GM12878 (cell line): ENCODE measurements around the gene KRT79. TPM values are rescaled to one million over a fixed set of nuclear protein-coding genes. Genes with fewer than 3 reads are reported as not detected.

ENCODE experiments used
- ATAC-seq: fragments of 200-7000 bp; cut with Tn5 transposase; 3 replicates; pipeline ENCODE4 v1.9.1; 2020; ENCODE audit warnings: mild to moderate bottlenecking, moderate library complexity
- BruUV-seq: library from RNA; stranded (reverse); fragments of 400-500 nt; replicated peaks from 2 replicates; lab custom pipeline; 2021; lab: Mats Ljungman, UMichigan
- CTCF ChIA-PET: fragments of 300-600 bp; sonication (Branson Sonifier 250); formaldehyde crosslinking; extraction: SDS; loops from one replicate; lab custom pipeline; 2021; ENCODE audit warnings: inconsistent platforms; lab: Yijun Ruan, JAX
- POLR2A ChIA-PET: fragments of 350-600 bp; formaldehyde crosslinking; extraction: SDS; loops from one replicate; lab custom pipeline; 2021; ENCODE audit warnings: inconsistent platforms; lab: Charles Lee
- RAD21 ChIA-PET: fragments of 300-600 bp; sonication (Branson Sonifier 250); formaldehyde crosslinking; loops from one replicate; lab custom pipeline; 2023; ENCODE audit warnings: antibody characterized with exemption; ENCODE audit not compliant: unreplicated experiment; lab: Charles Lee
- SMC1A ChIA-PET: fragments of 300-600 bp; sonication (Branson Sonifier 250); formaldehyde crosslinking; loops from one replicate; lab custom pipeline; 2023; ENCODE audit not compliant: unreplicated experiment, uncharacterized antibody; lab: Charles Lee
- DNase-seq: peaks from one replicate; pipeline ENCODE4 v3.0.0-alpha.2; 2011; ENCODE audit warnings: low read depth, low spot score
- FAIRE-seq: peaks from 3 replicates; lab custom pipeline; 2011; peaks lifted over from hg19 to GRCh38; lab: Jason Lieb, UNC
- H2AFZ ChIP-seq: 2 replicates; pipeline ENCODE4 v1.6.0; 2011; ENCODE audit warnings: low read depth, low read length, control low read depth; ENCODE audit not compliant: control insufficient read depth
- H3K27ac ChIP-seq: 2 replicates; pipeline ENCODE4 v1.5.1; 2011; ENCODE audit warnings: control low read depth; ENCODE audit not compliant: control insufficient read depth, insufficient read depth
- H3K27me3 ChIP-seq, 2 experiments: replicated peaks in 1 of 2; 2 replicates each; pipeline versions ENCODE4 v1.6.0 to v1.6.1; 2011; ENCODE audit warnings: low read length in 1 of 2; ENCODE audit not compliant: control insufficient read depth in 2 of 2, insufficient read depth in 2 of 2
- H3K36me3 ChIP-seq, 2 experiments: 2 replicates each; pipeline ENCODE4 v1.5.1; 2011; ENCODE audit warnings: low read length in 1 of 2; ENCODE audit not compliant: control insufficient read depth in 2 of 2, insufficient read depth in 2 of 2
- H3K4me1 ChIP-seq: 2 replicates; pipeline ENCODE4 v1.6.1; 2011; ENCODE audit warnings: mild to moderate bottlenecking, low read length, moderate library complexity, mixed read lengths; ENCODE audit not compliant: control insufficient read depth, insufficient read depth
- H3K4me2 ChIP-seq: 2 replicates; pipeline ENCODE4 v1.6.0; 2011; ENCODE audit warnings: control low read depth; ENCODE audit not compliant: control insufficient read depth, insufficient read depth
- H3K4me3 ChIP-seq: fragments of 200-600 bp; sonication (generic); 2 replicates; pipeline ENCODE4 v1.5.1; 2016
- H3K79me2 ChIP-seq: 2 replicates; pipeline ENCODE4 v1.6.0; 2011; ENCODE audit warnings: low read length; ENCODE audit not compliant: control insufficient read depth, insufficient read depth
- H3K9ac ChIP-seq: 2 replicates; pipeline ENCODE4 v1.8.0; 2011; ENCODE audit warnings: low read length, control low read depth, mixed read lengths; ENCODE audit not compliant: control insufficient read depth, insufficient read depth
- H3K9me3 ChIP-seq: replicated peaks from 3 replicates; pipeline ENCODE4 v1.5.1; 2011; ENCODE audit warnings: mild to moderate bottlenecking, low read length; ENCODE audit not compliant: control insufficient read depth, insufficient read depth
- H4K20me1 ChIP-seq: 2 replicates; pipeline ENCODE4 v1.6.0; 2011; ENCODE audit not compliant: control insufficient read depth, insufficient read depth
- FOXK2 ChIP-seq: fragments of 450-650 bp; IDR thresholded peaks from 2 replicates; pipeline ENCODE4 v1.6.1; 2017; ENCODE audit warnings: mild to moderate bottlenecking, moderate library complexity
- JUND ChIP-seq: IDR thresholded peaks from 2 replicates; pipeline ENCODE4 v1.6.1; 2012; ENCODE audit warnings: low read depth, mild to moderate bottlenecking, low read length, improper control_type of control experiment, moderate library complexity
- MXI1 ChIP-seq: fragments of 150-350 bp; IDR thresholded peaks from 2 replicates; pipeline ENCODE4 v1.6.1; 2011; ENCODE audit warnings: low read depth, mild to moderate bottlenecking, inconsistent platforms, low read length, improper control_type of control experiment
- PAX5 ChIP-seq: IDR thresholded peaks from 2 replicates; pipeline ENCODE4 v1.6.1; 2011; ENCODE audit warnings: low read depth, low read length, borderline replicate concordance
- POLR2AphosphoS2 ChIP-seq: IDR thresholded peaks from 2 replicates; pipeline ENCODE4 v1.6.1; 2011; ENCODE audit warnings: low read depth, mild to moderate bottlenecking, low read length, improper control_type of control experiment, moderate library complexity
- SREBF1 ChIP-seq: IDR thresholded peaks from 2 replicates; pipeline ENCODE4 v1.6.1; 2012; ENCODE audit warnings: mild to moderate bottlenecking, low read length
- STAT1 ChIP-seq: fragments of 450-650 bp; conservative IDR thresholded peaks from 2 replicates; pipeline ENCODE4 v1.6.1; 2014; ENCODE audit warnings: antibody characterized with exemption, mild to moderate bottlenecking
- ZBED1 ChIP-seq: IDR thresholded peaks from 2 replicates; pipeline ENCODE4 v1.6.1; 2016; ENCODE audit warnings: borderline replicate concordance
- WGBS: methylation state at CpG from one replicate; pipeline ENCODE4 v1.1.6; 2016; ENCODE audit warnings: low lambda C conversion rate; ENCODE audit not compliant: insufficient replicate concordance, insufficient coverage; ENCODE audit errors: missing lambda C conversion rate; 5-methylcytosine and 5-hydroxymethylcytosine counted together
- in situ Hi-C: fragments of 300-500 bp; cut with MboI; formaldehyde crosslinking; loops from 9 replicates; pipeline ENCODE4 v1.14.3; 2018; ENCODE audit warnings: mixed read lengths
- intact Hi-C: fragments of 100-400 bp; cut with micrococcal nuclease; formaldehyde crosslinking; loops from one replicate; pipeline ENCODE4 v1.14.2; 2022; ENCODE audit not compliant: unreplicated experiment
- polyA plus RNA-seq, 11 experiments: library from polyadenylated mRNA; depleted of rRNA in 4 of 11; unstranded in 6 of 11; stranded (reverse) in 5 of 11; fragments of >200 nt; fragmentation: Nextera tagmentation in 4 of 11; fragmentation: Illumina TruSeq in 1 of 11; extraction: Ambion mirVana in 4 of 11; extraction: Trizol in 1 of 11; gene quantifications; 1 replicate in 1 of 11; 2 replicates in 10 of 11; pipeline versions ENCODE4 v1.2.1 to v1.2.3, GENCODE V29; 2011 to 2016; ENCODE audit warnings: inconsistent platforms in 2 of 11, missing spikeins in 2 of 11, low read depth in 1 of 11
- total RNA-seq, 4 experiments: library from RNA; depleted of rRNA in 3 of 4; stranded (reverse); fragments of >200 nt in 3 of 4; fragmentation: Illumina TruSeq in 1 of 4; extraction: Trizol in 1 of 4; gene quantifications; 2 replicates each; pipeline versions ENCODE4 v1.2.1 to v1.2.3, GENCODE V29; 2013 to 2021
- TF ChIP-seq, protein P1 (sequence below): IDR thresholded peaks from 2 replicates; pipeline ENCODE4 v1.6.1; 2012; ENCODE audit warnings: low read depth, low read length, improper control_type of control experiment

Gene KRT79
- total and polyA plus RNA-seq, 10 of the 15 experiments (the other 5 are each of a cell fraction or from before 2014, with no cell fraction given), result 0.03 to 0.09 (median 0.07) TPM; not detected in 7

DNA sequence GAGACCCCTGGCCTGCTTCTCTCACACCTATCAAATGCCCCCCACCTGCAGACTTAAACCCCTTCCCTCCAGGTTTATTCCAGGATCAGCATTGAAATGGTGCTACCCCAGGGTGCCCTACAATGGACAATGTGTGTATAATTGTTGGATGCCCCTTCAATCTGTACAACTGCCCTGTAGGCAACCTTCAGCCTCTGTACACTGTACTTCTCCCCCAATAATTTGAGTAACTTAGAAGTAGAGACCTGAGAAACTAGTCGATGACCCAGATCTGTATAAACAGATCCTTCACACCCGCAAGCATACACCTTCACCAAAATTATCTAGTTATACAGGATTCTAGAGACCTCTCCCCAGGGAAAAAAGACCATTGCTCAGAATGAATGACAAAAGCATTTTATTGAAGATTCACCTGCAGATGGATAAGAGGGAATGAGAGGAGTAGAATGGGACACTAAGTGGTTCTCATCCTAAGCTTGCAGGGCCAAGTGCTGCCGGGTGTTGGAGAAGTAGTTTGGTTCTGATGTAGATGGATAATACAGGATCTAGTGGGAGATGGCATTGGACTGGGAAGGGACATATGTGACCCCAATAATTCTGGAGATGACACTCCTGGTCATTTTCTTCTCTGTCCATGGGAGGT is 27.8 kb downstream of the KRT79 start:
- H3K9me3 ChIP-seq, result no peaks in the 10 kb centered on the region
- ChIA-PET POLR2A (no interaction called here), CTCF (no interaction called here), SMC1A (no interaction called here), RAD21 (no interaction called here)
- no TSS peak for BruUV-seq
- H4K20me1 ChIP-seq, result no peaks in the 10 kb centered on the region
- TF ChIP-seq FOXK2 (no peak), STAT1 (no peak), POLR2AphosphoS2 (no peak), PAX5 (no peak), ZBED1 (no peak), JUND (no peak), SREBF1 (no peak), MXI1 (no peak)
- TF ChIP-seq, protein P1, sequence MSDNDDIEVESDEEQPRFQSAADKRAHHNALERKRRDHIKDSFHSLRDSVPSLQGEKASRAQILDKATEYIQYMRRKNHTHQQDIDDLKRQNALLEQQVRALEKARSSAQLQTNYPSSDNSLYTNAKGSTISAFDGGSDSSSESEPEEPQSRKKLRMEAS, result no peak
- intact Hi-C loops (no loop called here), in situ Hi-C loops (no loop called here)
- H3K4me3 ChIP-seq, result no peak overlapping the region
- H3K79me2 ChIP-seq, result no peaks in the 10 kb centered on the region
- H2AFZ ChIP-seq, result no peak overlapping the region
- no peaks in the 10 kb centered on the region for H3K4me1 ChIP-seq
- H3K27me3 ChIP-seq, result peaks cover 0 to 5% of the 10 kb centered on the region in 2 experiments; a peak in 1 of 4 replicates
- DNase-seq (no peak), FAIRE-seq (no peak), ATAC-seq (no peak)
- whole genome bisulfite sequencing, result 50% methylated on average over 3 of the region's 3 CpGs
- H3K27ac ChIP-seq, result no peak overlapping the region
- no peak overlapping the region for H3K4me2 ChIP-seq
- no peaks in the 10 kb centered on the region for H3K36me3 ChIP-seq
- no peak overlapping the region for H3K9ac ChIP-seq
